ENCODE measurements around the gene NEK11. TPM values are rescaled to one million over a fixed set of nuclear protein-coding genes. Genes with fewer than 3 reads are reported as not detected.

Gene NEK11
- total RNA-seq, 1 donor from 2014 or later: 1.2 TPM

GRCh38 chr3:131223373-131224289 lies 197.0 kb downstream of the NEK11 start:
- intact Hi-C loops (cut with micrococcal nuclease): no loop called here

GRCh38 chr3:131224886-131225550 lies 198.3 kb downstream of the NEK11 start:
- intact Hi-C loops (cut with micrococcal nuclease): no loop called here

- intact Hi-C loops (cut with micrococcal nuclease): no loop called here
Observed at GRCh38 chr3:131228522-131228921, 201.8 kb downstream of the NEK11 start.

GRCh38 chr3:131231710-131232389 lies 205.2 kb downstream of the NEK11 start:
- intact Hi-C loops (cut with micrococcal nuclease): no loop called here

GRCh38 chr3:131232711-131233267 lies 206.1 kb downstream of the NEK11 start:
- intact Hi-C loops (cut with micrococcal nuclease): no loop called here

GRCh38 chr3:131233900-131234668 lies 207.4 kb downstream of the NEK11 start:
- intact Hi-C loops (cut with micrococcal nuclease): no loop called here

GRCh38 chr3:131236421-131236820 lies 209.7 kb downstream of the NEK11 start:
- intact Hi-C loops (cut with micrococcal nuclease): no loop called here

GRCh38 chr3:131238496-131238895 lies 211.8 kb downstream of the NEK11 start:
- intact Hi-C loops (cut with micrococcal nuclease): no loop called here

- intact Hi-C loops (cut with micrococcal nuclease): no loop called here
Observed at GRCh38 chr3:131239267-131239666, 212.6 kb downstream of the NEK11 start.

GRCh38 chr3:131242201-131242600 lies 215.5 kb downstream of the NEK11 start:
- intact Hi-C loops (cut with micrococcal nuclease): no loop called here

- intact Hi-C loops (cut with micrococcal nuclease): no loop called here
Observed at GRCh38 chr3:131250466-131250865, 223.8 kb downstream of the NEK11 start.

GRCh38 chr3:131260525-131260924 lies 233.8 kb downstream of the NEK11 start:
- intact Hi-C loops (cut with micrococcal nuclease): no loop called here

- intact Hi-C loops (cut with micrococcal nuclease): no loop called here
Observed at GRCh38 chr3:131261104-131261503, 234.4 kb downstream of the NEK11 start.

GRCh38 chr3:131275556-131275955 lies 248.9 kb downstream of the NEK11 start:
- intact Hi-C loops (cut with micrococcal nuclease): no loop called here

GRCh38 chr3:131277836-131278497 lies 251.3 kb downstream of the NEK11 start:
- intact Hi-C loops (cut with micrococcal nuclease): no loop called here

- intact Hi-C loops (cut with micrococcal nuclease): no loop called here
Observed at GRCh38 chr3:131279577-131279976, 252.9 kb downstream of the NEK11 start.

- intact Hi-C loops (cut with micrococcal nuclease): no loop called here
Observed at GRCh38 chr3:131282379-131282778, 255.7 kb downstream of the NEK11 start.

GRCh38 chr3:131282967-131283366 lies 256.3 kb downstream of the NEK11 start:
- intact Hi-C loops (cut with micrococcal nuclease): no loop called here

- intact Hi-C loops (cut with micrococcal nuclease): no loop called here
Observed at GRCh38 chr3:131283862-131284261, 257.2 kb downstream of the NEK11 start.

- intact Hi-C loops (cut with micrococcal nuclease): no loop called here
Observed at GRCh38 chr3:131284302-131284701, 257.6 kb downstream of the NEK11 start.

All from T-helper 2 cell treated with Interferon-gamma antibody and Interleukin-4, amounts not matched to agents 100 ng/mL and 5 ng/mL, for 36 hours (primary cell).